GM23338 (cell line): ENCODE results near the gene CCDC146. TPM values are rescaled to one million over a fixed set of nuclear protein-coding genes. Genes with fewer than 3 reads are reported as not detected.

ENCODE experiments used
- ATAC-seq: fragments of 200-7000 bp; cut with Tn5 transposase; 3 replicates; pipeline ENCODE4 v1.9.1; 2020
- DNase-seq: peaks from one replicate; pipeline ENCODE4 v3.0.0-alpha.2; 2015; ENCODE audit warnings: low spot score
- H2AFZ ChIP-seq: fragments of 200-600 bp; sonication (generic); 2 replicates; pipeline ENCODE4 v1.8.0; 2016; ENCODE audit warnings: antibody characterized with exemption, mild to moderate bottlenecking, moderate library complexity
- H3F3A ChIP-seq: fragments of 200-600 bp; sonication (generic); replicated peaks from 2 replicates; pipeline ENCODE4 v1.8.0; 2017; ENCODE audit warnings: antibody characterized with exemption, mixed run types, low read depth
- H3K27ac ChIP-seq: fragments of 200-600 bp; sonication (generic); 2 replicates; pipeline ENCODE4 v1.6.1; 2016; ENCODE audit warnings: low read depth
- H3K27me3 ChIP-seq: fragments of 200-600 bp; sonication (generic); 2 replicates; pipeline ENCODE4 v1.8.0; 2016; ENCODE audit warnings: mild to moderate bottlenecking, mixed run types, moderate library complexity; ENCODE audit not compliant: insufficient read depth
- H3K36me3 ChIP-seq: fragments of 200-600 bp; sonication (generic); 2 replicates; pipeline ENCODE4 v1.8.0; 2016; ENCODE audit warnings: mild to moderate bottlenecking; ENCODE audit not compliant: insufficient read depth
- H3K4me1 ChIP-seq: fragments of 200-600 bp; sonication (generic); 2 replicates; pipeline ENCODE4 v1.8.0; 2016; ENCODE audit warnings: mild to moderate bottlenecking, moderate library complexity; ENCODE audit not compliant: insufficient read depth
- H3K4me2 ChIP-seq: fragments of 200-600 bp; sonication (generic); 2 replicates; pipeline ENCODE4 v1.7.1; 2017; ENCODE audit warnings: mixed run types
- H3K4me3 ChIP-seq: fragments of 200-600 bp; sonication (generic); 2 replicates; pipeline ENCODE4 v1.6.1; 2016; ENCODE audit warnings: mixed run types
- H3K79me2 ChIP-seq: fragments of 200-600 bp; sonication (generic); replicated peaks from 2 replicates; pipeline ENCODE4 v1.8.0; 2017; ENCODE audit warnings: mild to moderate bottlenecking; ENCODE audit not compliant: insufficient read depth
- H3K9me2 ChIP-seq: fragments of 200-600 bp; sonication (generic); 2 replicates; pipeline ENCODE4 v1.8.0; 2017; ENCODE audit not compliant: insufficient read depth
- H4K20me1 ChIP-seq: fragments of 200-600 bp; sonication (generic); replicated peaks from 2 replicates; pipeline ENCODE4 v1.8.0; 2017; ENCODE audit warnings: mild to moderate bottlenecking; ENCODE audit not compliant: insufficient read depth
- H3K27ac Mint-ChIP-seq: 2 replicates; pipeline ENCODE4 v1.8.0; 2020; ENCODE audit warnings: inconsistent platforms, mild to moderate bottlenecking, moderate library complexity, mixed read lengths
- H3K27me3 Mint-ChIP-seq: 3 replicates; pipeline ENCODE4 v1.8.0; 2022; ENCODE audit warnings: low read depth, mild to moderate bottlenecking, moderate library complexity, mixed read lengths, inconsistent platforms; ENCODE audit not compliant: insufficient read depth, poor library complexity
- H3K36me3 Mint-ChIP-seq: 3 replicates; pipeline ENCODE4 v1.8.0; 2021; ENCODE audit warnings: low read depth, mild to moderate bottlenecking, inconsistent platforms, moderate library complexity, mixed read lengths
- H3K4me1 Mint-ChIP-seq: 3 replicates; pipeline ENCODE4 v1.8.0; 2020; ENCODE audit warnings: mild to moderate bottlenecking, inconsistent platforms, mixed read lengths
- H3K4me3 Mint-ChIP-seq: 3 replicates; pipeline ENCODE4 v1.8.0; 2021; ENCODE audit warnings: moderate library complexity, mild to moderate bottlenecking, inconsistent platforms, mixed read lengths
- H3K9me3 Mint-ChIP-seq: 3 replicates; pipeline ENCODE4 v1.8.0; 2020; ENCODE audit warnings: moderate library complexity, mild to moderate bottlenecking, inconsistent platforms, mixed read lengths
- CREB1 ChIP-seq: fragments of 250-450 bp; sonication (Bioruptor Pico); IDR thresholded peaks from 2 replicates; pipeline ENCODE4 v1.5.0; 2020; ENCODE audit warnings: low read depth, mild to moderate bottlenecking, moderate library complexity
- CTCF ChIP-seq, 2 experiments: fragments of 200-600 bp in 1 of 2; sonication (generic) in 1 of 2; conservative IDR thresholded peaks; 2 replicates each; pipeline versions ENCODE4 v1.5.1 to v1.6.1; 2016 to 2017; ENCODE audit warnings: antibody characterized with exemption in 2 of 2, low read depth in 2 of 2, mild to moderate bottlenecking in 2 of 2, moderate library complexity in 1 of 2
- EZH2phosphoT487 ChIP-seq: fragments of 200-600 bp; sonication (generic); IDR thresholded peaks from one replicate; pipeline ENCODE4 v1.8.1; 2018; ENCODE audit warnings: antibody characterized with exemption; ENCODE audit not compliant: unreplicated experiment
- NANOG ChIP-seq: IDR thresholded peaks from 2 replicates; pipeline ENCODE4 v1.6.1; 2016; ENCODE audit warnings: antibody characterized with exemption, borderline replicate concordance
- STAT1 ChIP-seq: IDR thresholded peaks from one replicate; pipeline ENCODE4 v1.6.1; 2016; ENCODE audit warnings: antibody characterized with exemption; ENCODE audit not compliant: unreplicated experiment
- ZNF114 ChIP-seq: fragments of 250-450 bp; sonication (Bioruptor Pico); IDR thresholded peaks from 2 replicates; pipeline ENCODE4 v1.5.0; 2020; ENCODE audit warnings: mild to moderate bottlenecking, moderate library complexity
- ZNF331 ChIP-seq: fragments of 250-450 bp; sonication (Bioruptor Pico); IDR thresholded peaks from 2 replicates; pipeline ENCODE4 v1.5.0; 2020; ENCODE audit warnings: low read depth, mild to moderate bottlenecking, moderate library complexity
- ZNF462 ChIP-seq: fragments of 250-450 bp; sonication (Bioruptor Pico); IDR thresholded peaks from 2 replicates; pipeline ENCODE4 v1.5.0; 2020; ENCODE audit warnings: mild to moderate bottlenecking, moderate library complexity
- polyA plus RNA-seq: library from polyadenylated mRNA; unstranded; fragments of >200 nt; fragmentation: Nextera tagmentation; extraction: Ambion mirVana; gene quantifications from 2 replicates; pipeline ENCODE4 v1.2.1, GENCODE V29; 2016
- total RNA-seq: library from RNA; depleted of rRNA; stranded (reverse); fragments of >200 nt; shearing (Covaris generic); gene quantifications from 2 replicates; pipeline ENCODE4 v1.2.3, GENCODE V29; 2014

Gene CCDC146
- total and polyA plus RNA-seq, 2 experiments from 2014 or later, result 0.35 to 0.74 TPM

GRCh38 chr7:77313085-77313484 is 190.7 kb downstream of the CCDC146 start:
- H3K4me3 Mint-ChIP-seq, result no peak overlapping the region
- DNase-seq, result no peak
- TF ChIP-seq EZH2phosphoT487 (no peak), STAT1 (no peak), CTCF (conservative IDR thresholded peaks at IDR 0.05; ENCODE audit: low read depth in 2 of 2) (no peak)

GRCh38 chr7:77313876-77314480 is 191.6 kb downstream of the CCDC146 start:
- Histone ChIP-seq H3K27me3 (no peaks in the 10 kb centered on the region), H3K9me2 (no peaks in the 10 kb centered on the region), H3K4me2 (no peak overlapping the region), H4K20me1 (no peaks in the 10 kb centered on the region), H3K36me3 (no peaks in the 10 kb centered on the region), H2AFZ (no peak overlapping the region), H3K27ac (no peak overlapping the region), H3K4me1 (peaks cover 11% of the 10 kb centered on the region; the same call in 1 of the 2 replicates), H3K4me3 (no peak overlapping the region), H3F3A (no peaks in the 10 kb centered on the region), H3K79me2 (no peaks in the 10 kb centered on the region)
- H3K4me1 Mint-ChIP-seq, result peaks cover 13% of the 10 kb centered on the region; the same call in 2 of the 3 replicates
- H3K27ac Mint-ChIP-seq, result no peak overlapping the region
- H3K9me3 Mint-ChIP-seq, result no peaks in the 10 kb centered on the region
- no peak for TF ChIP-seq STAT1
- no peaks in the 10 kb centered on the region for H3K27me3 Mint-ChIP-seq
- H3K4me3 Mint-ChIP-seq, result no peak overlapping the region
- DNase-seq, result no peak
- no peaks in the 10 kb centered on the region for H3K36me3 Mint-ChIP-seq
- no peak for ATAC-seq

More at GRCh38 chr7:77313085-77313484, 190.7 kb downstream of the CCDC146 start:
- H3K27ac ChIP-seq, result no peak overlapping the region
- H3F3A ChIP-seq, result no peaks in the 10 kb centered on the region
- Mint-ChIP-seq H3K4me1 (peaks cover 13% of the 10 kb centered on the region; the same call in 2 of the 3 replicates), H3K9me3 (no peaks in the 10 kb centered on the region), H3K27ac (no peak overlapping the region), H3K36me3 (no peaks in the 10 kb centered on the region), H3K27me3 (no peaks in the 10 kb centered on the region)
- no peaks in the 10 kb centered on the region for H3K9me2 ChIP-seq
- H3K36me3 ChIP-seq, result no peaks in the 10 kb centered on the region
- no peak overlapping the region for H3K4me3 ChIP-seq
- H3K79me2 ChIP-seq, result no peaks in the 10 kb centered on the region
- peaks cover 11% of the 10 kb centered on the region; the same call in 1 of the 2 replicates for H3K4me1 ChIP-seq
- no peaks in the 10 kb centered on the region for H4K20me1 ChIP-seq
- no peak overlapping the region for H2AFZ ChIP-seq
- H3K4me2 ChIP-seq, result no peak overlapping the region
- H3K27me3 ChIP-seq, result no peaks in the 10 kb centered on the region
- no peak for ATAC-seq

GRCh38 chr7:77315182-77315591 is 192.8 kb downstream of the CCDC146 start:
- Histone ChIP-seq H4K20me1 (no peaks in the 10 kb centered on the region), H3K79me2 (no peaks in the 10 kb centered on the region), H3K9me2 (no peaks in the 10 kb centered on the region), H3K4me1 (peaks cover 2% of the 10 kb centered on the region; the same call in 1 of the 2 replicates), H3K36me3 (no peaks in the 10 kb centered on the region), H2AFZ (no peak overlapping the region), H3K4me3 (no peak overlapping the region), H3K27me3 (no peaks in the 10 kb centered on the region), H3K4me2 (no peak overlapping the region), H3K27ac (no peak overlapping the region), H3F3A (no peaks in the 10 kb centered on the region)
- Mint-ChIP-seq H3K4me1 (peaks cover 3% of the 10 kb centered on the region; the same call in 2 of the 3 replicates), H3K4me3 (no peak overlapping the region), H3K9me3 (no peaks in the 10 kb centered on the region), H3K27ac (no peak overlapping the region), H3K27me3 (no peaks in the 10 kb centered on the region), H3K36me3 (no peaks in the 10 kb centered on the region)
- ATAC-seq, result no peak
- no peak for DNase-seq
- no peak for TF ChIP-seq ZNF114 (CRISPR knock-in tag)
- no peak for TF ChIP-seq EZH2phosphoT487
- no peak for TF ChIP-seq CREB1
- no peak for TF ChIP-seq ZNF331 (CRISPR knock-in tag)
- TF ChIP-seq STAT1, result no peak
- TF ChIP-seq ZNF462, result no peak
- no peak for TF ChIP-seq NANOG
